BJ (cell line): Measurements from ENCODE around the gene PROX1. TPM values are rescaled to one million over a fixed set of nuclear protein-coding genes. Genes with fewer than 3 reads are reported as not detected.

Source experiments
- CTCF ChIA-PET: fragments of 350-600 bp; formaldehyde crosslinking; extraction: SDS; loops from one replicate; lab custom pipeline; 2021; ENCODE audit warnings: antibody characterized with exemption, inconsistent platforms; lab: Yijun Ruan, JAX
- POLR2A ChIA-PET: fragments of 300-600 bp; sonication (Branson Sonifier 250); formaldehyde crosslinking; extraction: SDS; loops from one replicate; lab custom pipeline; 2021; ENCODE audit warnings: antibody characterized with exemption; lab: Charles Lee
- DNase-seq: peaks from one replicate; pipeline ENCODE4 v3.0.0-alpha.2; 2011; ENCODE audit warnings: low read depth
- H3K27me3 ChIP-seq: 2 replicates; pipeline ENCODE4 v1.6.0; 2011; ENCODE audit warnings: low read length; ENCODE audit not compliant: control insufficient read depth, insufficient read depth
- H3K36me3 ChIP-seq: 2 replicates; pipeline ENCODE4 v1.5.1; 2011; ENCODE audit warnings: low read length; ENCODE audit not compliant: control insufficient read depth, insufficient read depth
- H3K4me3 ChIP-seq: 2 replicates; pipeline ENCODE4 v1.5.1; 2011; ENCODE audit warnings: low read depth, mild to moderate bottlenecking, control low read depth, low read length
- CTCF ChIP-seq: IDR thresholded peaks from 2 replicates; pipeline ENCODE4 v1.5.1; 2011; ENCODE audit warnings: low read depth, mild to moderate bottlenecking, control low read depth, inconsistent platforms, low read length, moderate library complexity; ENCODE audit not compliant: insufficient read depth
- polyA plus RNA-seq: library from polyadenylated mRNA; depleted of rRNA; stranded (reverse); fragments of >200 nt; gene quantifications from 2 replicates; pipeline ENCODE4 v1.2.3, GENCODE V29; 2011

Gene PROX1
- polyA plus RNA-seq, 1 experiment, result 0.11 TPM

DNA sequence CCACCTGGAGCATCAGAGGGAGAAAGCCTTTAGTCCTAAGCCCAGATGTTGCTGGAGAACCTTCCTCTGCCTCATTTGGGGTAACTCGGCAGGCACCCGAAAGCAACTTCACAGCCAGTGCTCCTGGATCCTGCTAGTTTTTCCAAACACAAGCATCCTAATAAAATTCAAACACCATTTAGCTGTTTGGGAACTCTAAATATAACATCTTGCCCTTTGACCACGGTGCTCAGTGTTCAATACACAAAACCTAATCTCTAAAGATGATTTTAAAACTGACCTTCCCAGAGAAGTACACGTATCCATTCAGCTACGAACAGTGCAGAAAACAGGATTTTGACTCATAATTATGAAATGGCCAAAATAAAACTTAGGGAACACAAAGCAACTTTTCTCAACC, 40.3 kb downstream of the PROX1 start:
- DNase-seq, result no peak
- Histone ChIP-seq H3K4me3 (no peak overlapping the region), H3K27me3 (no peaks in the 10 kb centered on the region), H3K36me3 (no peaks in the 10 kb centered on the region)
- ChIA-PET CTCF (no interaction called here), POLR2A (no interaction called here)
- TF ChIP-seq CTCF, result no peak

- TF ChIP-seq CTCF, result no peak
- ChIA-PET POLR2A (no interaction called here), CTCF (no interaction called here)
- DNase-seq, result no peak
- no peaks in the 10 kb centered on the region for H3K36me3 ChIP-seq
- H3K4me3 ChIP-seq, result no peak overlapping the region
- no peaks in the 10 kb centered on the region for H3K27me3 ChIP-seq
These were observed 41.1 kb downstream of the PROX1 start for GRCh38 chr1:214028649-214029406.

- no peaks in the 10 kb centered on the region for H3K27me3 ChIP-seq
- no peak for DNase-seq
- ChIA-PET POLR2A (no interaction called here), CTCF (interaction anchor here (0.7 kb wide), 1 partner anchor 1430 kb away, joined by 4 read pairs; no protein-coding TSS in a partner anchor)
- H3K36me3 ChIP-seq, result no peaks in the 10 kb centered on the region
- no peak overlapping the region for H3K4me3 ChIP-seq
- TF ChIP-seq CTCF, result no peak
These were observed 42.0 kb downstream of the PROX1 start for GRCh38 chr1:214029796-214030195.

DNA sequence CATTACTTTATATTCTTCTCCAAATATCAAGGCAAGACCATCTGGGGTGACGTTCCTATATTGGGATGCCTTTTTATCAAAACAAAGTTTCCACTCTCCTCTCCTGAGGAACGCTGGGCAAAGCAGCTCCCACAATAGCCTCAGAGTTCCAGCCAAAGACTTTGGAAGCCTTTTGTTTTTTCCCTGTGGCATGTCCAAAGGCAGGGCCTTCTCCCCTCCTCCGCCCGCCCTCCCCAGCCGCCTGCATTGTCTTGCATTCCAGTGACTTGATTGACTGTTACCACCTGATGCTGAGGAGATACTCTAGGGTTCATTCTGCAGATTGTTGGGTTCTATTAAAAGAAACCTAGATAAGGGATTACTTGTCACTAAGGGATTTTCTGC, 43.5 kb downstream of the PROX1 start:
- TF ChIP-seq CTCF, result no peak
- CTCF ChIA-PET, result no interaction called here
- no peak for DNase-seq

DNA sequence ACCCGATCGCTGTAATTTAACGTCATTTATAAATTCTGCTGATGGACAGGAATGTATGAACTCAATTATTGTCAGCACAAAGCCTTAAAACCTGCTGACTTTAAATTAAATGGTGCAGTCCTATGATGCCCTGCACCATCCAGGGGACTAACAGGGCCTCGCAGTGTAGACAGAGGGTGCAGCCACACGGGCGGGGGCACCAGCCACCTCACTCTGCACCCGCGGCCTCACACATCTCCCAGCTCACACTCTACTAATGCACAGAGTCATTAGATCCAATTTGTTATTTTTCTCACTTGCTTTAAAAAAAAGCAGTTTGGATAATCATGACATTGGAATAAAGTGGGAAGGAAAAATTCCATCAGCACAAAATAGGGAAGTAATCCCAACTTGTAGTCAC, 49.7 kb downstream of the PROX1 start:
- TF ChIP-seq CTCF, result no peak
- CTCF ChIA-PET, result no interaction called here

More for the DNA sequence above, 43.5 kb downstream of the PROX1 start:
- Histone ChIP-seq H3K4me3 (no peak overlapping the region), H3K27me3 (no peaks in the 10 kb centered on the region), H3K36me3 (no peaks in the 10 kb centered on the region)
- POLR2A ChIA-PET, result no interaction called here

More for the DNA sequence above, 49.7 kb downstream of the PROX1 start:
- Histone ChIP-seq H3K27me3 (no peaks in the 10 kb centered on the region), H3K4me3 (no peak overlapping the region), H3K36me3 (no peaks in the 10 kb centered on the region)
- no peak for DNase-seq
- POLR2A ChIA-PET, result no interaction called here
